CD4-positive, alpha-beta T cell treated with Interleukin-21 for 1 hour (primary cell): ENCODE data around the gene FEN1.

ENCODE experiments used
- DNase-seq: peaks from one replicate; pipeline ENCODE4 v3.0.0-alpha.2; 2020

Gene FEN1

GRCh38 chr11:61846362-61847020, 53.8 kb downstream of the FEN1 start:
- no peak for DNase-seq
